IMR-90 (cell line): ENCODE data around the gene SAFB2. TPM values are rescaled to one million over a fixed set of nuclear protein-coding genes. Genes with fewer than 3 reads are reported as not detected.

Experiments
- ATAC-seq: fragments of 200-7000 bp; cut with Tn5 transposase; 2 replicates; pipeline ENCODE4 v1.9.1; 2020; ENCODE audit warnings: low read depth, mild to moderate bottlenecking, moderate library complexity
- BruUV-seq: library from RNA; stranded (reverse); fragments of 400-500 nt; replicated peaks from 2 replicates; lab custom pipeline; 2021; lab: Mats Ljungman, UMichigan
- CTCF ChIA-PET: fragments of 300-600 bp; formaldehyde crosslinking; extraction: SDS; loops from one replicate; lab custom pipeline; 2021; ENCODE audit warnings: antibody characterized with exemption; lab: Yijun Ruan, JAX
- POLR2A ChIA-PET: fragments of 300-600 bp; sonication (Branson Sonifier 250); formaldehyde crosslinking; loops from one replicate; lab custom pipeline; 2022; ENCODE audit warnings: antibody characterized with exemption; ENCODE audit not compliant: unreplicated experiment; lab: Charles Lee
- DNase-seq: peaks from one replicate; pipeline ENCODE4 v3.0.0; 2013
- H2AFZ ChIP-seq: replicated peaks from 2 replicates; pipeline ENCODE3; 2013; ENCODE audit warnings: low read length, mild to moderate bottlenecking; ENCODE audit not compliant: poor library complexity
- H2AK5ac ChIP-seq: 2 replicates; pipeline ENCODE4 v1.6.1; 2013; ENCODE audit warnings: low read depth, low read length, inconsistent platforms
- H2AK9ac ChIP-seq: replicated peaks from 2 replicates; pipeline ENCODE3; 2013; ENCODE audit warnings: mild to moderate bottlenecking, low read depth, low read length, moderate library complexity; ENCODE audit not compliant: poor library complexity
- H2BK120ac ChIP-seq: 2 replicates; pipeline ENCODE4 v1.6.1; 2013; ENCODE audit warnings: low read depth, low read length, inconsistent platforms
- H2BK15ac ChIP-seq: 3 replicates; pipeline ENCODE4 v1.6.1; 2013; ENCODE audit warnings: low read depth, low read length, inconsistent platforms
- H2BK20ac ChIP-seq: 2 replicates; pipeline ENCODE4 v1.6.1; 2013; ENCODE audit warnings: low read depth, mild to moderate bottlenecking, inconsistent platforms, low read length, moderate library complexity
- H2BK5ac ChIP-seq: 2 replicates; pipeline ENCODE4 v1.6.1; 2013; ENCODE audit warnings: mild to moderate bottlenecking, low read depth, low read length, inconsistent platforms; ENCODE audit not compliant: poor library complexity, severe bottlenecking
- H3K14ac ChIP-seq: replicated peaks from 2 replicates; pipeline ENCODE4 v1.6.1; 2013; ENCODE audit warnings: low read depth, low read length, inconsistent platforms
- H3K18ac ChIP-seq: 2 replicates; pipeline ENCODE4 v1.6.1; 2013; ENCODE audit warnings: low read depth, low read length, control low read depth
- H3K23ac ChIP-seq: 2 replicates; pipeline ENCODE4 v1.6.1; 2013; ENCODE audit warnings: low read depth, low read length, inconsistent platforms
- H3K27ac ChIP-seq: 2 replicates; pipeline ENCODE4 v1.5.1; 2013; ENCODE audit warnings: mild to moderate bottlenecking, control low read depth, low read length; ENCODE audit not compliant: insufficient read depth
- H3K27me3 ChIP-seq: 2 replicates; pipeline ENCODE4 v1.6.1; 2013; ENCODE audit warnings: low read length; ENCODE audit not compliant: control insufficient read depth, insufficient read depth
- H3K36me3 ChIP-seq: 2 replicates; pipeline ENCODE4 v1.6.1; 2013; ENCODE audit warnings: low read length, mixed read lengths; ENCODE audit not compliant: control insufficient read depth, insufficient read depth
- H3K4ac ChIP-seq: 2 replicates; pipeline ENCODE4 v1.6.1; 2013; ENCODE audit warnings: low read depth, low read length, inconsistent platforms
- H3K4me1 ChIP-seq: 2 replicates; pipeline ENCODE4 v1.6.1; 2013; ENCODE audit warnings: low read length, mixed read lengths; ENCODE audit not compliant: control insufficient read depth, insufficient read depth
- H3K4me2 ChIP-seq: 2 replicates; pipeline ENCODE4 v1.6.1; 2013; ENCODE audit warnings: low read depth, mild to moderate bottlenecking, control low read depth, low read length, moderate library complexity
- H3K4me3 ChIP-seq: 2 replicates; pipeline ENCODE4 v1.5.1; 2013; ENCODE audit warnings: low read depth, mild to moderate bottlenecking, control low read depth, low read length, moderate library complexity; ENCODE audit not compliant: insufficient read depth
- H3K56ac ChIP-seq: 2 replicates; pipeline ENCODE4 v1.6.1; 2013; ENCODE audit warnings: low read length, inconsistent platforms; ENCODE audit not compliant: insufficient read depth; ENCODE audit errors: extremely low read depth
- H3K79me1 ChIP-seq, 2 experiments: 2 replicates each; pipeline ENCODE4 v1.6.1; 2013; ENCODE audit warnings: low read length in 2 of 2, inconsistent platforms in 1 of 2, low read depth in 1 of 2
- H3K9ac ChIP-seq: 2 replicates; pipeline ENCODE4 v1.6.1; 2013; ENCODE audit warnings: low read depth, low read length, control low read depth
- H3K9me1 ChIP-seq: 2 replicates; pipeline ENCODE4 v1.6.1; 2013; ENCODE audit warnings: low read length, inconsistent platforms; ENCODE audit not compliant: insufficient read depth
- H3K9me3 ChIP-seq: 2 replicates; pipeline ENCODE4 v1.6.1; 2013; ENCODE audit warnings: low read length; ENCODE audit not compliant: control insufficient read depth, insufficient read depth
- H4K20me1 ChIP-seq: 2 replicates; pipeline ENCODE4 v1.6.1; 2013; ENCODE audit warnings: low read length, inconsistent platforms; ENCODE audit not compliant: insufficient read depth
- H4K5ac ChIP-seq: 2 replicates; pipeline ENCODE4 v1.6.1; 2013; ENCODE audit warnings: mild to moderate bottlenecking, low read depth, low read length, control low read depth
- H4K8ac ChIP-seq, 2 experiments: 2 replicates each; pipeline ENCODE4 v1.6.1; 2013; ENCODE audit warnings: low read depth in 2 of 2, low read length in 2 of 2, control low read depth in 1 of 2, inconsistent platforms in 1 of 2
- H4K91ac ChIP-seq: 2 replicates; pipeline ENCODE4 v1.6.1; 2013; ENCODE audit warnings: low read depth, low read length, inconsistent platforms; ENCODE audit not compliant: insufficient read depth
- FOS ChIP-seq: fragments of 150-350 bp; IDR thresholded peaks from 2 replicates; pipeline ENCODE4 v1.6.1; 2016; ENCODE audit warnings: low read depth, low read length
- MAFK ChIP-seq: IDR thresholded peaks from 2 replicates; pipeline ENCODE4 v1.6.1; 2012; ENCODE audit warnings: low read depth, low read length, improper control_type of control experiment
- POLR2A ChIP-seq: IDR thresholded peaks from 2 replicates; pipeline ENCODE4 v1.6.1; 2012; ENCODE audit warnings: mild to moderate bottlenecking, low read depth, low read length
- SMC3 ChIP-seq: fragments of 150-350 bp; IDR thresholded peaks from 2 replicates; pipeline ENCODE4 v1.6.1; 2016; ENCODE audit warnings: low read depth, mild to moderate bottlenecking, antibody characterized with exemption, low read length, moderate library complexity
- WGBS, 2 experiments: methylation state at CpG; one replicate each; pipeline versions ENCODE4 v1.1.5 to v1.1.7; 2013; ENCODE audit warnings: missing lambda C conversion rate in 2 of 2; ENCODE audit not compliant: insufficient read length in 1 of 2; ENCODE audit errors: extremely low coverage in 2 of 2; 5-methylcytosine and 5-hydroxymethylcytosine counted together
- dilution Hi-C: fragments of 300-500 bp; cut with HindIII; formaldehyde crosslinking; loops from one replicate; pipeline ENCODE4 v1.14.3; 2018; ENCODE audit warnings: low sequenced_read_pairs; ENCODE audit not compliant: unreplicated experiment
- in situ Hi-C: fragments of 300-500 bp; cut with MboI; formaldehyde crosslinking; loops from 3 replicates; pipeline ENCODE4 v1.14.3; 2019; ENCODE audit warnings: low sequenced_read_pairs, inconsistent platforms, mixed read lengths
- intact Hi-C: fragments of 100-400 bp; cut with micrococcal nuclease; formaldehyde crosslinking; loops from 2 replicates; pipeline ENCODE4 v1.10.0; 2022
- polyA plus RNA-seq, 3 experiments: library from polyadenylated mRNA; depleted of rRNA; stranded (reverse); fragments of >200 nt; gene quantifications; 2 replicates each; pipeline ENCODE4 v1.2.3, GENCODE V29; 2012; ENCODE audit warnings: low replicate concordance in 1 of 3
- total RNA-seq: library from RNA; depleted of rRNA; stranded (reverse); fragments of >200 nt; gene quantifications from 2 replicates; pipeline ENCODE4 v1.2.3, GENCODE V29; 2012

SAFB2 gene
- total and polyA plus RNA-seq, 2 of the 4 experiments (the other 2 are of a cell fraction) = 11.8 to 26.2 TPM

GRCh38 chr19:5593343-5594255, 29.0 kb downstream of the SAFB2 start:
- Histone ChIP-seq H3K36me3 (peaks cover 87% of the 10 kb centered on the region), H2BK5ac (no peak overlapping the region), H2BK20ac (no peak overlapping the region), H4K91ac (no peak overlapping the region), H3K9me3 (no peaks in the 10 kb centered on the region), H3K9me1 (no peaks in the 10 kb centered on the region), H4K20me1 (peaks cover 4% of the 10 kb centered on the region), H3K56ac (no peak overlapping the region), H2BK15ac (no peak overlapping the region), H2BK120ac (no peak overlapping the region), H3K4me1 (no peaks in the 10 kb centered on the region), H2AK9ac (no peak overlapping the region), H3K14ac (no peak overlapping the region), H3K27me3 (no peaks in the 10 kb centered on the region), H3K4ac (no peak overlapping the region), H3K4me2 (no peak overlapping the region), H3K9ac (no peak overlapping the region), H4K8ac (no peak overlapping the region), H3K27ac (no peak overlapping the region), H3K23ac (no peak overlapping the region), H4K5ac (no peak overlapping the region), H2AFZ (no peak overlapping the region), H3K4me3 (no peak overlapping the region), H3K18ac (no peak overlapping the region), H3K79me1 (peaks cover 9 to 13% of the 10 kb centered on the region in 2 experiments; a peak in 3 of 4 replicates), H2AK5ac (no peak overlapping the region)
- ChIA-PET CTCF (no interaction called here), POLR2A (no interaction called here)
- no peak for TF ChIP-seq MAFK
- TF ChIP-seq FOS = no peak
- no peak for TF ChIP-seq POLR2A
- no peak for TF ChIP-seq SMC3
- BruUV-seq = no TSS peak
- no peak for ATAC-seq
- dilution Hi-C loops = no loop called here
- in situ Hi-C loops = no loop called here
- intact Hi-C loops = no loop called here
- WGBS, 2 experiments = 95% methylated on average over 39 of the region's 67 CpGs; no CpG with 5 or more reads in 1 of the 2 experiments
- no peak for DNase-seq
